ENCODE data around the gene TGM5.
"Not testable (repeated sequence)": the region's sequence is repeated elsewhere in the genome, so short reads cannot be mapped to it uniquely, and the experiment has no call there.

The TGM5 gene

GRCh38 chr15:43274136-43274535, 7.4 kb upstream of the TGM5 start:
- DNase-seq, result no peak

DNA sequence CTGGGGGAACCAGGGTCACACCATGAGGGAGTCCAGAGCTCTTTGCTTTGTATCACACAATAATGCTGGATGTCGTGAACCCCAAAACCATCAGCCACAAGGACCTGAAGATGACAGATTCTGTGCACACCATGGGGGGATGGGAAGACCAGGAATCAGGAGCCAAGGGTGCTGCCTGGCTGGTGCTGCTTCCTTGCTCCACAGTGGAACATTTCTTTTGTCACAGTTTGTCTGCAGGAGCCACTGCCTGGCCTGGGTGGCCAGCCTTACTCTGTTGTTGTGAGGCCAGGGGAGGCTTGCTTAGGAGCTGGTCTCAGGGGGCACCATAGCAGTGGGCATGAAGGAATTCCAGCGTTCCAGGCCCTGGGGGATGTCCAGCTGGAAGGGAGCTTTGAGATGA, 6.5 kb upstream of the TGM5 start:
- DNase-seq, result no peak

GRCh38 chr15:43271908-43272307, 5.2 kb upstream of the TGM5 start:
- not testable (repeated sequence) for DNase-seq

GRCh38 chr15:43270676-43271306, 4.1 kb upstream of the TGM5 start:
- DNase-seq, result no peak

- no peak for DNase-seq
Observed at GRCh38 chr15:43270113-43270665, 3.5 kb upstream of the TGM5 start.

DNA sequence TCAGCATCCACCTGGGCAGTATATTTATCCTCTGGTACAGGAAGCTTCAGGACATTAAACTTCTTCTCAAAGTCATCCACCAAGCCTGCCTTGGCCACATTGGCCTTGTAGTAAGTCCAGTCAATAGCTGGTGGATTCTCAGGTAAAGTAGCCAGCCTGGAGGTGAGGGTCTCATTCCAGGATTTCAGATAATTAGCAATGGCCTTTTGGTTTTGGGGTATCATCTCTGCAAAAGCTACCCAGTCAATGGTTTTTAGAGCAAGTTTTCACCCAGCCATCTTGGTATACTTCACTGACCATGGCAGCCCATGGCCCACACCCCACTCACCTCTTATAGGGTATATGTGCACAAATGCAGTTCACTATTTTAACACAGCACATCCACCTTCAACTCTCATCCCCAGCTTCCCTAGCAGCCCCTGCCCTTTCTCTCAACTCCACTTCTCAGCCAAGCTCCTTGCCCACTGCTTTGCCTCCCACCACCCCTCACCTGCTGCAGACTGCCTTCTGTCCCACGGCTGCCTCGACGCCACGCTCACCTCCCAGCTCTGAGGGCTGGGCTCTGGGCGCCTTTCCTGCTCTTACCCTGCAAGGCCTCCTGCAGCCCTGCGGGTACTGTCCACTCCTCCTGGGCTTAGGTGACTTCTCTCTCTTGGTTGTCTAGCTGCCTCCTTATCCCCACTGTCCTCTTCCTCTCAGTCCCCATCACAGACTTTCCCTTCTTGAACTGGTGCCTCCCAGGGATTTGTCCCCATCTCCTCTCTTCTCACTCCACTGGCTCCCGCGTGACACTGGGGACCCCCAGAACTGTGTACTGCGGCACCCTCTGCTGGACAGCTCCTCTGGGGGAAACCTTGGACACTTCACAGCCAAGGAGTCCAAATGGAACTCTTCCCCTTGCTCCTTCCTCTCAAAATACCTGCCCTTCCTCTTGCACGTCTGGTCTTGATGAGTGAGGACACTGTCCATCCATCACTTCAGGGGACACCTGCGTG, 1.7 kb upstream of the TGM5 start:
- DNase-seq, result no peak

GRCh38 chr15:43267439-43267838, 711 bp upstream of the TGM5 start:
- DNase-seq, result no peak

- DNase-seq, result no peak
Observed at GRCh38 chr15:43266386-43266785, 342 bp downstream of the TGM5 start.

DNA sequence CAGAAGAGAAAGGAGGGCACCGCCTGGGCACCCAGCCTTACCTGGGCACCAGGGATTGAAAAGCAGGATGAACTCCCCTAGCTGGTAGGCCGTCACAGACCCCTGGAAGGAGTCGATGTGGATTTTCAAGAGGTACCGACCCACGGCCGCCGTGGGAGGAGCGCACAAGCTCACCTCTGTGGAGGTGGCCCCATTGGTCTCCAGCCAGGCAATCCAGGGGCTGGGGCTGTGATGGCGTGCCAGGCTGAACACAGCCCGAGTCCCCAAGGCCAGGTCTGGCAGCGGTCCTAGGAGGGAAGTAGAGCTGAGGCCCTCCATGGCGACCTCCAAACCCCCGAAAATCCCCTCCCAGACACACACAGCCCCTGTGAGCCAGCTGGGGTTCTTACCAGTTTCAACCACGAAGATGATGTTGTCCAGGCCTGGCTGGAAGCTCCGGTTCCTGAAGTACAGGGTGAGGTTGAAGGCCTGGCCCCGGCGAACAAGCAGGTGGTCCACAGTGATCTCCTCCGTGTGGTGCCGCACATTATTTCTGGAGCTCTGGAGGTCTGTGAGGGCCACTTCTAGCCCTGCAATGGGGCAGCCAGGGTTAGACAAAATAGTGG, 6.6 kb downstream of the TGM5 start:
- DNase-seq, result no peak

- no peak for DNase-seq
Observed at GRCh38 chr15:43258781-43259180, 7.9 kb downstream of the TGM5 start.

GRCh38 chr15:43256341-43256740, 10.4 kb downstream of the TGM5 start:
- no peak for DNase-seq

DNA sequence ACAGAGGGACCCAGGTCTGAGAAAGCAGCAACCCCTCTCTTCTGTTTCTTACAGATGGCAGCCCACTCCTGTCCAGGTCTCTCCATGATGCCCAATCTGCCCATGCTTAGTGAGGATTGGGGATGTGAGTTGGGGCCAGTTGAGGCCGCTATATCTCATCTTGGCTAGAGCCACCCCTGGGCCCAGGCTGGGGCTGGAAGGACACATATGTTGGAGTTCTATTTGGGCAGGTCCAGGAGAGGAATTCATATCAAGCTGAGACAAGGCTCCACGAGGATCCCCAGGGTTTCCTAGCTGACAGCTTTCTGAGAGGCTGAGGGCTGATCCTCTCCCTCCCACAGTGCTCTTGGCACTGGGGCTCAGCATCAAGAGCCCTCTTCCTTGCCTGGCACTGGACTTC, 11.4 kb downstream of the TGM5 start:
- no peak for DNase-seq

DNA sequence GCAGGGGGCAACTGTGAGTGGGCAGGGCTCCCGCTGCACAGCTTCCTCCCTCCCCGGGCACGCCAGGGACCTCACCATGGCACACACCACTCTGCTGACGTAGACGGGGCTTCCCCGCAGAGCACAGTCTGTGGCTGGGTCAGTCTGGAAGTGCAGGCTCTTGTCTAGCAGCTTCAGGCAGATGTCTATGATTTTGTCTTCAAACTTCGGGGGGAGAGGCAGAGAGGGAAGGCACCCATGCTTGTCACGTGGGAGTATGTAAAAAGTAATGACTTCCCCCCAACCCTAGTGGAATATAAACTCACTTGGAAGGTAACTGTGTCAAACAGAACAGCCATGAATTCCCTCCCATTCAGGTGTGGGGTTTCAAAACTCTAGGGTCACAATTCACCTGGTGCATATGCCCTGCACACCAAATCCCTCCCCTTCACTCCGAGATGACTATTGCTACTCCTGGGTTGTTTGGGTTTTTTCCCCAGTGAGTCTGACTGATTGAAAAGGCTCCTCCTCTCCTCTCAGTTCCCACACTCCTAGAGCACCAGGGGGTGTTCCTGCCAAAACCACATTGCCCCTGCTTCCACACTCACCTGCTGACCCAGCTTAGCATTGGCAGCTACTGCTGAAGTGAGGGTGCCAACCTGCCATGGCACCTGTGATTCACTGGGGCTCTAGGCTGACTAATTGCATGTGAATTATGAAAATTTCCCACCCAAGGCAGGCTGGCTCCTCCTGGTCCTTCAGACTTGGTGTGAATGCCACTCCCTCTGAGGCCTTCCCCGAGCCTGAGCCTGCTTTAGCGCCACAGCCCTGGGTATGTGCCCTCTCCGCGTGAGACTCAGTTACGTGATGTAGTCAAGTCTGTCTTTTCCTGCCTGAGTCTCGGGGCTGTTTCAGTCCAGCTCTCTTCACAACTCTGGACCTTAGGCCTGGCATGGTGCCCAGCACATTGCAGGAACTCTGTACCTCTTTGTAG, 13.0 kb downstream of the TGM5 start:
- DNase-seq, result no peak

DNA sequence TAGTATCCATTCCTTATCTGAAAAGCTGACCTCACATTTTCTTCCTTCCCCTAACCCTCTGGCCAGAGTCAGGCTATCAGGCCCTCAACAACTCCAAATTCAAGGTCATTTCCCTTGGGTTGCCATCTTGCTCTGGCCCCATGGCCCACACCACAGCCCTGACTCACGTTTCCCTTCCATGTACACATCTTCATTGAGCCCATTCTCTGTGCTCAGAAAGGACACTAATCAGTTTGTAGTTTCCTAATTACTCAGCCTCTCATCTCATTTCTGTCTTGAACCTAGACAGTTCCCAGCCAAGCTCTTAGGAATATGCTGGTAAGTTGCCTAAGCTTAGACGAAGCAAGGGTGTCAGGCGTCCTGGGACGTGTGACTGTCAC, 14.9 kb downstream of the TGM5 start:
- no peak for DNase-seq

DNA sequence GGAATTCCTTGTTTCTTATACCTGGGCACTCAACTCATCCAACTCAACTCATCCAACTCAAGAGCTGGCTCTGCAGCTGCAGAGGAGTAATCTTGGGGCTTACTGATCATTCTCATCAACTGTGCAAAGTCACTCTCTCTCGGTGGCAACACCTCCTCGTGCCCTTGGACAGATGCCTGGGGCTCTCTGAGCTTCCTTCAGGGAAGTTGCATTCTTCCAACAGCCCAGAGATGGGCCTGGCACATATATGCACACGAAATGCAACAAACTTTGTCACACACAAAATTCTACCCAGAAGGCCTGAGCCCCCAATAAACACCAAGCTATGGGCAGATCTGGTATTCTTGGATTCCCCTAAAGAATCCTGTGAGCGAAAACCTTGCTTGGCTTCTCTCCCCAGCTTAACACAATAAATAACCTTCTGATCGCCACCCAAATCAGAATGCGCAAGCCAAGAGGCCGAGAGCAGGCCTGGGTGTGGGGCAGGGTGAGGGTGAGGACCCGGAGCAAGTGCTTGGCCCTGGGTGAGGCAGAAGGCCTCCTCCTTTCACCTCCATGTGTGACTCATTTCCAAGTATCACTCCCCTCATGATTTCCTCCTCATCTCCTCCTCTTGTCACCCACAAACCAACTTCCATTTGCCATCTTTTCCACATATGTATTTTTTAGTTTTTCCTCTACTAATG, 15.4 kb downstream of the TGM5 start:
- no peak for DNase-seq

- no peak for DNase-seq
Observed at GRCh38 chr15:43250785-43251184, 15.9 kb downstream of the TGM5 start.

- DNase-seq, result no peak
Observed at GRCh38 chr15:43249699-43250203, 17.0 kb downstream of the TGM5 start.

GRCh38 chr15:43249236-43249635, 17.5 kb downstream of the TGM5 start:
- DNase-seq, result no peak

GRCh38 chr15:43246261-43246774, 20.4 kb downstream of the TGM5 start:
- no peak for DNase-seq

GRCh38 chr15:43244092-43244491, 22.6 kb downstream of the TGM5 start:
- DNase-seq, result no peak

DNA sequence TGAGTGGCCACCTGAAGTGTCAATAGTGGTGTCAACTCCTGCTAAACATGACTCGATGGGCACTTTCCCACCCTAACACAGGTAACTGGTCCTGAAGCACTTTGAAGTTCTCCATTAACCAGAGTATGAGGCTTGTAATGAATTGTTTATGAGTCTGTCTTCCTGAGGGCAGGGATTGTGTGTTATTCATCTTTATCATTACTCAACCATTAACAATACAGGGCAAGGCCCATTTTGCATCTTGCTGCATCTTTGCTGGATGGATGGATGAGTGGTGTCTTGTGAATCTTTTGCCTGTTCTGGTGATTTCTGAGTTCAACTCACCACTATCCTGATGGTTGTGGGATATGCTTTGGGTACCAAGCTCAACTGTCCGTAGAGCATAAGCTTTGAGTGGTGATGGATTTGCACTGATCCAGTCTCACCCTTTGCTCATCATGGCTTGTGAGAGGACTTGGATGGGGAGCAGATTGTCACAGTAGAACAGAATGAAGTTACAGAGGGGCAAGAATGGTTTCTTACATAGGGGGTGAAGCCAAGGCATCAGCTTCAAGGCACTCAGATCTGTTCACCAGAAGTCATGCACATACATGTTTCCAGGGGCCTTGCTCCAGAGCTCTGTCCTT, 23.6 kb downstream of the TGM5 start:
- no peak for DNase-seq
